ENCODE data around the gene UTS2R.

DNA sequence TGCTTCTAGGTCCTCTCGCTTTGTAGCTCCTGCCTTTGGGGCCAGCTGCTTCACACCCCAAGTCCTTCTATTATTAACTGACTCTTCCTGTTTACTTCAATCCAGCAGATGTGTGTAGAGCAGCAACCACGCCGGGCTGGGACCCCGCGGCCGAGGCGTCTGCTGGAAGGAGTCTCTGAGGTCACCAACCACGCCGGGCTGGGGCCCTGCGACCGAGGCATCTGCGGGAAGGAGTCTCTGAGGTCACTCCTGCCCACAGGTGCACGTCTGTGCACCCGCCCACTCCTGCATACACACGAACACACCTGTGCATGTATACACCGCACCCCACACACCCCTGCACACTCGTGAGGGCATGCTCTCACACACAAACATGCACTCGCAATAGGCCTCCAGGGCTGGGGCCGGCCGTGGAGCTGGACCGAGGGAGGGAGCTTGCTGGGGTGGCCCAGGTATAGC lies 20.3 kb upstream of the UTS2R start:
- no peak for TF ChIP-seq POLR2A (IDR thresholded peaks at IDR 0.05)
- TF ChIP-seq, protein P1, sequence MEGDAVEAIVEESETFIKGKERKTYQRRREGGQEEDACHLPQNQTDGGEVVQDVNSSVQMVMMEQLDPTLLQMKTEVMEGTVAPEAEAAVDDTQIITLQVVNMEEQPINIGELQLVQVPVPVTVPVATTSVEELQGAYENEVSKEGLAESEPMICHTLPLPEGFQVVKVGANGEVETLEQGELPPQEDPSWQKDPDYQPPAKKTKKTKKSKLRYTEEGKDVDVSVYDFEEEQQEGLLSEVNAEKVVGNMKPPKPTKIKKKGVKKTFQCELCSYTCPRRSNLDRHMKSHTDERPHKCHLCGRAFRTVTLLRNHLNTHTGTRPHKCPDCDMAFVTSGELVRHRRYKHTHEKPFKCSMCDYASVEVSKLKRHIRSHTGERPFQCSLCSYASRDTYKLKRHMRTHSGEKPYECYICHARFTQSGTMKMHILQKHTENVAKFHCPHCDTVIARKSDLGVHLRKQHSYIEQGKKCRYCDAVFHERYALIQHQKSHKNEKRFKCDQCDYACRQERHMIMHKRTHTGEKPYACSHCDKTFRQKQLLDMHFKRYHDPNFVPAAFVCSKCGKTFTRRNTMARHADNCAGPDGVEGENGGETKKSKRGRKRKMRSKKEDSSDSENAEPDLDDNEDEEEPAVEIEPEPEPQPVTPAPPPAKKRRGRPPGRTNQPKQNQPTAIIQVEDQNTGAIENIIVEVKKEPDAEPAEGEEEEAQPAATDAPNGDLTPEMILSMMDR (IDR thresholded peaks at IDR 0.05) = no peak

All from upper lobe of left lung (tissue), 4 donors.